Caco-2 (cell line): ENCODE data around the gene LY86. TPM values are rescaled to one million over a fixed set of nuclear protein-coding genes. Genes with fewer than 3 reads are reported as not detected.
"Not testable (repeated sequence)": the region's sequence is repeated elsewhere in the genome, so short reads cannot be mapped to it uniquely, and the experiment has no call there.

Experiments used
- BruUV-seq: library from RNA; stranded (reverse); fragments of 400-500 nt; replicated peaks from 2 replicates; lab custom pipeline; 2021; lab: Mats Ljungman, UMichigan
- CTCF ChIA-PET: fragments of 300-600 bp; sonication (Branson Sonifier 250); formaldehyde crosslinking; loops from one replicate; lab custom pipeline; 2022; ENCODE audit warnings: antibody characterized with exemption; lab: Charles Lee
- POLR2A ChIA-PET: fragments of 300-600 bp; sonication (Branson Sonifier 250); formaldehyde crosslinking; loops from one replicate; lab custom pipeline; 2022; ENCODE audit warnings: antibody characterized with exemption; lab: Charles Lee
- DNase-seq, 2 experiments: peaks; one replicate each; pipeline versions ENCODE4 v3.0.0 to v3.0.0-alpha.2; 2020 to 2022
- H3K27me3 ChIP-seq: replicated peaks from 2 replicates; pipeline ENCODE4 v1.6.0; 2011; ENCODE audit warnings: low read length; ENCODE audit not compliant: control insufficient read depth, insufficient read depth
- H3K36me3 ChIP-seq: 2 replicates; pipeline ENCODE4 v1.5.1; 2011; ENCODE audit warnings: low read length; ENCODE audit not compliant: control insufficient read depth, insufficient read depth
- H3K4me1 ChIP-seq: fragments of 250-450 bp; sonication (Bioruptor Pico); 2 replicates; pipeline ENCODE4 v1.5.1; 2020; ENCODE audit warnings: mild to moderate bottlenecking
- H3K4me3 ChIP-seq: 2 replicates; pipeline ENCODE4 v1.5.1; 2011; ENCODE audit warnings: low read depth, mild to moderate bottlenecking, control low read depth, low read length
- H3K9me3 ChIP-seq: fragments of 250-450 bp; sonication (Bioruptor Pico); 2 replicates; pipeline ENCODE4 v1.5.1; 2020; ENCODE audit warnings: mild to moderate bottlenecking, moderate library complexity
- H3K27ac Mint-ChIP-seq: one replicate; pipeline ENCODE4 v1.8.0; 2022; ENCODE audit warnings: mixed read lengths; ENCODE audit not compliant: unreplicated experiment
- H3K27me3 Mint-ChIP-seq: one replicate; pipeline ENCODE4 v1.8.0; 2022; ENCODE audit warnings: mixed read lengths; ENCODE audit not compliant: insufficient read depth, unreplicated experiment
- H3K36me3 Mint-ChIP-seq: one replicate; pipeline ENCODE4 v1.8.0; 2022; ENCODE audit warnings: mild to moderate bottlenecking, mixed read lengths; ENCODE audit not compliant: insufficient read depth, unreplicated experiment
- H3K4me1 Mint-ChIP-seq: one replicate; pipeline ENCODE4 v1.8.0; 2022; ENCODE audit warnings: low read depth, mixed read lengths; ENCODE audit not compliant: unreplicated experiment
- H3K4me3 Mint-ChIP-seq: one replicate; pipeline ENCODE4 v1.8.0; 2022; ENCODE audit warnings: mild to moderate bottlenecking, moderate library complexity, mixed read lengths; ENCODE audit not compliant: unreplicated experiment
- H3K9me3 Mint-ChIP-seq: one replicate; pipeline ENCODE4 v1.8.0; 2022; ENCODE audit warnings: mixed read lengths; ENCODE audit not compliant: unreplicated experiment
- intact Hi-C: fragments of 100-400 bp; cut with micrococcal nuclease; formaldehyde crosslinking; loops from one replicate; pipeline ENCODE4 v1.10.0; 2022; ENCODE audit not compliant: unreplicated experiment
- total RNA-seq: library from RNA; stranded (reverse); gene quantifications from 2 replicates; pipeline ENCODE4 v1.2.3, GENCODE V29; 2022
- TF ChIP-seq, protein P1 (sequence below), 2 experiments: fragments of 200-600 bp in 1 of 2; IDR thresholded peaks; 1 replicate in 1 of 2; 2 replicates in 1 of 2; pipeline versions ENCODE4 v1.5.1 to v1.8.0; 2011 to 2022; ENCODE audit warnings: antibody characterized with exemption in 1 of 2, control low read depth in 1 of 2, inconsistent platforms in 1 of 2, low read depth in 1 of 2, low read length in 1 of 2, mild to moderate bottlenecking in 1 of 2, moderate library complexity in 1 of 2; ENCODE audit not compliant: insufficient read depth in 1 of 2, severe bottlenecking in 1 of 2, unreplicated experiment in 1 of 2

Gene LY86
- total RNA-seq, 1 experiment from 2014 or later, result not detected

DNA sequence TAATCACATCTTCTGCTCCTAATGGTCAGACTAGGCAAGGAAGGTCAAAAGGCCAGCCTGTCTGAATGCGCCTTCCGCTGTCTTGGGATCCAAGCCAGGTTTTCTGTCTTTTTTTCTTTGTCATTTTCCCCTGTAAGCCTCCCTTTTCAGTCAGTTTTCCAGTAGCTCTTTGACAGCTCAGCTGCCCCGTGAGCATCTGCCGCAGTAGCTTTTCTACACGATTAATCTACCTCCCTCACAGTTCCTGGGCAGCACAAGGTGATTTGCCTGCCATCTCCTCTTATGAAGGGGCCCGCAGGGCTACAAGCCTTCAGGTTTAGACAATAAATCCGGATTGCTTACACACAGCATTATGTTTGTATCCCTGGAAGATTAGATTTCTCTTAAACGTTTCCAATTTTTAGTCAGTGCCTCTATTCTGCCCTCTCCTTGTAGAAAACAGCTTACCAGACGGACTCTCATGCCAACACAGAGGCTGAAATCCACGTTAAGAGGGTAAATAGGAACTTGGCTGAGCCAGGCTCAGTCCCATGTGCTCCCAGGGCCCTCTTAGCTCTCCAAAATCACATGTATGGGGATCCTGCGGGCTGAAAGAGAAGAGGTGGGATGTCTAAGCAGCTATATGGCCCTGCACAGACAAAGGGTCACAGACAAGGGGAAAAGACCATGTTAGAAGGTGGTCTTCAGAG is 77.2 kb downstream of the LY86 start:
- Histone ChIP-seq H3K27me3 (no peaks in the 10 kb centered on the region), H3K9me3 (no peaks in the 10 kb centered on the region), H3K4me3 (no peak overlapping the region), H3K4me1 (peaks cover 8% of the 10 kb centered on the region; the same call in 1 of the 2 replicates), H3K36me3 (no peaks in the 10 kb centered on the region)
- intact Hi-C loops, result no loop called here
- Mint-ChIP-seq H3K9me3 (no peaks in the 10 kb centered on the region), H3K36me3 (no peaks in the 10 kb centered on the region), H3K4me1 (peaks cover 9% of the 10 kb centered on the region), H3K4me3 (no peak overlapping the region), H3K27ac (no peak overlapping the region), H3K27me3 (peaks cover 6% of the 10 kb centered on the region)
- ChIA-PET CTCF (interaction anchor here (1.2 kb wide), 1 partner anchor 31 kb away, joined by 3 read pairs; no protein-coding TSS in a partner anchor), POLR2A (no interaction called here)
- DNase-seq, result no peak
- TF ChIP-seq, protein P1, sequence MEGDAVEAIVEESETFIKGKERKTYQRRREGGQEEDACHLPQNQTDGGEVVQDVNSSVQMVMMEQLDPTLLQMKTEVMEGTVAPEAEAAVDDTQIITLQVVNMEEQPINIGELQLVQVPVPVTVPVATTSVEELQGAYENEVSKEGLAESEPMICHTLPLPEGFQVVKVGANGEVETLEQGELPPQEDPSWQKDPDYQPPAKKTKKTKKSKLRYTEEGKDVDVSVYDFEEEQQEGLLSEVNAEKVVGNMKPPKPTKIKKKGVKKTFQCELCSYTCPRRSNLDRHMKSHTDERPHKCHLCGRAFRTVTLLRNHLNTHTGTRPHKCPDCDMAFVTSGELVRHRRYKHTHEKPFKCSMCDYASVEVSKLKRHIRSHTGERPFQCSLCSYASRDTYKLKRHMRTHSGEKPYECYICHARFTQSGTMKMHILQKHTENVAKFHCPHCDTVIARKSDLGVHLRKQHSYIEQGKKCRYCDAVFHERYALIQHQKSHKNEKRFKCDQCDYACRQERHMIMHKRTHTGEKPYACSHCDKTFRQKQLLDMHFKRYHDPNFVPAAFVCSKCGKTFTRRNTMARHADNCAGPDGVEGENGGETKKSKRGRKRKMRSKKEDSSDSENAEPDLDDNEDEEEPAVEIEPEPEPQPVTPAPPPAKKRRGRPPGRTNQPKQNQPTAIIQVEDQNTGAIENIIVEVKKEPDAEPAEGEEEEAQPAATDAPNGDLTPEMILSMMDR (IDR thresholded peaks at IDR 0.05; ENCODE audit: insufficient read depth in 1 of 2, low read depth in 1 of 2, low read length in 1 of 2, severe bottlenecking in 1 of 2, unreplicated experiment in 1 of 2), result no peak
- no TSS peak for BruUV-seq

DNA sequence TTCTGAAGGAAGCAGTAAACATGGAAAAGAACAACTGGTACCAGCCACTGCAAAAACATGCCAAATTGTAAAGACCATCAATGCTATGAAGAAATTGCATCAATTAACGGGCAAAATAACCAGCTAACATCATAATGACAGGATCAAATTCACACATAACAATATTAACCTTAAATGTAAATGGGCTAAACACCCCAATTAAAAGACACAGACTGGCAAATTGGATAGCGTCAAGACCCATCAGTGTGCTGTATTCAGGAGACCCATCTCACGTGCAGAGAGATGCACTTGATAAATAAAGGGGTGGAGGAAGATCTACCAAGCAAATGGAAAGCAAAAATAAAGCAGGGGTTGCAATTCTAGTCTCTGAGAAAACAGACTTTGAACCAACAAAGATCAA is 81.6 kb downstream of the LY86 start:
- H3K4me1 Mint-ChIP-seq, H3K4me1 ChIP-seq, POLR2A ChIA-PET, H3K4me3 Mint-ChIP-seq, H3K9me3 Mint-ChIP-seq, DNase-seq, H3K36me3 ChIP-seq, H3K9me3 ChIP-seq, H3K27ac Mint-ChIP-seq, H3K36me3 Mint-ChIP-seq, H3K27me3 ChIP-seq, H3K4me3 ChIP-seq, BruUV-seq, CTCF ChIA-PET: not testable (repeated sequence)
- H3K27me3 Mint-ChIP-seq, result peaks cover 15% of the 10 kb centered on the region
- intact Hi-C loops, result loop anchor here (10.0 kb wide), 1 partner anchor 225 kb away; no protein-coding TSS in a partner anchor

DNA sequence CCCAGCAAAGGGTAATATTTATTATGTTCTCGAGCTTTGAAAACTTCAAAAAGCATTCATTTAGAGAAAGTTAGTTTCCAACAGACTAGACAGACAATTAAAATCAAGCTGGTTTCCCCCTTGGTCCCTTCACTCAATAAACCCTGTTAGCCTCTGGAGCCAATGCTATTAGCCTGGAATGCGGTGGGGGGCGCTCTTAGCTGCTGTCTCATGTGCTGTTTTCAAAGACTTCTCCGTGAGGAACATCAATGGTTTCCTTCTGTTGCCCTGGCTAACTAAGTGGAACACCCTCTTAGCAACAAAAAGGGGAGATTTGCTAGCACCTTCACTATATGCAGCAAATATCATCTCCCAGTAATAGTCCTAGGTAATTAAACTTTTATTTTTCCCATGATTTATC is 86.4 kb downstream of the LY86 start:
- ChIA-PET POLR2A (no interaction called here), CTCF (no interaction called here)
- no peaks in the 10 kb centered on the region for H3K36me3 ChIP-seq
- H3K27ac Mint-ChIP-seq, result no peak overlapping the region
- intact Hi-C loops, result loop anchor here (10.0 kb wide), 1 partner anchor 220 kb away; no protein-coding TSS in a partner anchor
- no peaks in the 10 kb centered on the region for H3K9me3 ChIP-seq
- H3K27me3 ChIP-seq, result no peaks in the 10 kb centered on the region
- TF ChIP-seq, protein P1 (IDR thresholded peaks at IDR 0.05; ENCODE audit: insufficient read depth in 1 of 2, low read depth in 1 of 2, low read length in 1 of 2, severe bottlenecking in 1 of 2, unreplicated experiment in 1 of 2), result no peak
- DNase-seq, result no peak
- no TSS peak for BruUV-seq
- no peaks in the 10 kb centered on the region for H3K36me3 Mint-ChIP-seq
- no peak overlapping the region for H3K4me3 Mint-ChIP-seq
- H3K4me3 ChIP-seq, result no peak overlapping the region
- H3K27me3 Mint-ChIP-seq, result peaks cover 13% of the 10 kb centered on the region
- H3K4me1 ChIP-seq, result peaks cover 3% of the 10 kb centered on the region
- no peaks in the 10 kb centered on the region for H3K9me3 Mint-ChIP-seq
- peaks cover 7% of the 10 kb centered on the region for H3K4me1 Mint-ChIP-seq
